Measurements from ENCODE around the gene CTBP1.
A peak's percentile ranks its signal among the peaks of the same experiment; 100 is the strongest.

Gene CTBP1

DNA sequence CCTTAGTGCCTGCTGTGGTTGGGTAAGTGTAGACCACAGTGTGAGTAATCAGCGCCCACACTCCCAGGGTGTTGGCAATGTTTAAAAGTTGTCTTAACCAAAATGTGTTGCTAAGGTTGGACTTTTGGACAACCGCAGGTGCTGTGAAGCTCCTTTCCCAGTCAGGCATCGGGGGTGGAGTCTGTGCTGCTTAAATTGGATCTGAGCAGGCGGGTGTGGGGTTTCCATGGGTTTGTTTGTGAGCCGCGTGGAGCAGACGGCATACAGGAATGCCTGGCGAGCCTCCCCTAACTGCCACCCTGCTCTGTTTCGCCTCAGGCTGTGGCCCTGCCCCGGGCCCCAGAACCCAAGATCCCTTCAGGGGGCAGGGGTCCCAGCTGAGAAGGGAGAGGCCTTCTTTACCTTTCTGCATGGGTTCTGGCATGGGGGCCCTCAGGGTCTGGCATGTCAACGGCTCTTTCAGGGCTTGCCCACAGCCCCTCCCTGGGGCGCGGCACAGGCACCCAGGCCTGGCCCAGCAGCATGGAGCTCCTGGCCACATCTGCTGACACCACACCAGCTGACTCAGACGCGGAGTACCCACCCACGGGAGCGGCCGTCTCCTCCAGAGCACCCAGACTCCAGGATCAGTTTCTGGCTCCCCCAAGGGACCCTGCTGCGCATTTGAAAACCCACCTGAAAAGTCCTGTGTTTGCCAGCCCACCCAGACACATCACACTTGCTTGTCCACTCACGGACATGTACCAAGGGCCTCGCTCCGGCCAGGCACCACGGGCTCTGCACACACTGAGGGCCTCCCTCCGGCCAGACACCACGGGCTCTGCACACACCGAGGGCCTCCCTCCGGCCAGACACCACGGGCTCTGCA is 71.4 kb downstream of the CTBP1 start:
- no peak for TF ChIP-seq CTCF (IDR thresholded peaks at IDR 0.05; ENCODE audit: control insufficient read depth, insufficient read depth, low read depth, low read length, missing control alignments)
- no peak for DNase-seq (ENCODE audit: low read depth)
- H3K4me3 ChIP-seq (ENCODE audit: control insufficient read depth, low read depth, low read length) = no peak overlapping the region

GRCh38 chr4:1176398-1177273 is 72.3 kb downstream of the CTBP1 start:
- no peak overlapping the region for H3K4me3 ChIP-seq (ENCODE audit: control insufficient read depth, low read depth, low read length)
- no peak for DNase-seq (ENCODE audit: low read depth)
- no peak for TF ChIP-seq CTCF (IDR thresholded peaks at IDR 0.05; ENCODE audit: control insufficient read depth, insufficient read depth, low read depth, low read length, missing control alignments)

DNA sequence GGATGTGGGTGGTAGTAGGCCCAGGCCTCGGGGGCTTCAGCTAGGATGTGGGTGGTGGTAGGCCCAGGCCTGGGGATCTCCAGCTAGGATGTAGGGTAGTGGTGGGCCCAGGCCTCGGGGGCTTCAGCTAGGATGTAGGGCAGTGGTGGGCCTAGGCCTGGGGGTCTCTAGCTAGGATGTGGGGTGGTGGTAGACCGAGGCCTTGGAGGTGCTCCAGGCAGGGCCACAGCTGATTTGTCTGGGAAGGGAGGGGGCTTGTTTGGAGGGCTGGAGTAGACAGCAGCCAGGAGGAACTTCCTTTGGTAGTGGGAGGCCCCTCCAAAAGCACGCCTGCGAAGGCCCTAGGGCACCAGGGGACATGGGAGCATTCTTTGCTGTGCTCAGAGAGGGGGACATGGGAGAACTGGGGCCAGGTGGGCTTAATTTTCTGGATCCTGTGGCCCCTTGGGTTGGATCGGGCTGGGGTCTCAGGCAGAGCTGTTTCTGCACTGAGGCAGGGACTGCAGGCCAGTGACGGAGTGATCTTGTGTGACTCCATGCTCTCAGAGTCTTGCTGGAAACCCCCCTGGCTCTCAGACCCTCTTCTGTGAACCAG is 73.2 kb downstream of the CTBP1 start:
- no peak for DNase-seq (ENCODE audit: low read depth)
- no peak for TF ChIP-seq CTCF (IDR thresholded peaks at IDR 0.05; ENCODE audit: control insufficient read depth, insufficient read depth, low read depth, low read length, missing control alignments)
- no peak overlapping the region for H3K4me3 ChIP-seq (ENCODE audit: control insufficient read depth, low read depth, low read length)

GRCh38 chr4:1174941-1175634 is 73.8 kb downstream of the CTBP1 start:
- no peak for TF ChIP-seq CTCF (IDR thresholded peaks at IDR 0.05; ENCODE audit: control insufficient read depth, insufficient read depth, low read depth, low read length, missing control alignments)
- no peak for DNase-seq (ENCODE audit: low read depth)
- H3K4me3 ChIP-seq (ENCODE audit: control insufficient read depth, low read depth, low read length) = no peak overlapping the region

DNA sequence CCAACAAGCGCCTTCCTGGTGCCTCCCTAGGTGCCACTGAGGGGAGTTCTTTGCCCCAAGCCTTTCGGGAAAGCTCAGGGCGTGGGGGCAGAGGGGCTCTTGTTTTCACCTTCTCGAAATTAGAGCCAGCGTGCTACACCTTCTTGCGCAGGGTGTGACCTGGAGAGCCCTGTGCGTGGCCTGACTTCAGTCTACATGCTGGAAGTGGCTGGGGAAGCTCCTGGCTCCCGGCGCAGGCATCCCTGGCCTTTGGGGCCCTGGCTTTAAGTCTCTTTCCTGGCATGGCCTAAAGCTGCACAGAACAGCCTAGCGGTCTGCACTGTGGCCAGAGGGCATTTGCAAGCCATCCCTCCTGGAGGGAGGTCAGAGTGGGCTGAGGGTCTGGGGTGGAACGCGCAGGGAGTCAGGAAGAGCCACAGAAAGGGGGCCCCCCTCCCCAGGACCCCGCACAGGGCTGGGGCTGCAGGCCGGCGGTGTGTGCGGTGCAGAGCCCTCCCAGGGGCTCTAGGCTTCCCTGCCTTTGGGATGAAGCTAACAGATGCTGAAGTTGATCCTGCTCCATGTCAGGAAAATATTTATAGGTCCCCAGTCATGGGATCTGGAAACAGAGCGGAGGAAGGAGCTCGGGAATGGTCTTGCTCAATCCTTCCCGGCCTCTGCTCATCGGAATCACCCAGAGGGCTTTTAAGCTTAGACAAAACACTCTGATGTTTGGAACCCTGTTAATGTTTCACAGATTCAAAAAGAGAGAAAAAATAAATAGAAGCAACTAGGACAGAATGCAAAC is 75.8 kb downstream of the CTBP1 start:
- DNase-seq (ENCODE audit: low read depth) = peak; percentile 35
- no peak overlapping the region for H3K4me3 ChIP-seq (ENCODE audit: control insufficient read depth, low read depth, low read length)
- no peak for TF ChIP-seq CTCF (IDR thresholded peaks at IDR 0.05; ENCODE audit: control insufficient read depth, insufficient read depth, low read depth, low read length, missing control alignments)
